GM18861 (cell line): ENCODE measurements around the gene FZD8.

Experiments used
- ATAC-seq: cut with Tn5 transposase; IDR thresholded peaks from one replicate; pipeline ENCODE4 v1.9.1; 2021; ENCODE audit not compliant: unreplicated experiment

The FZD8 gene

DNA sequence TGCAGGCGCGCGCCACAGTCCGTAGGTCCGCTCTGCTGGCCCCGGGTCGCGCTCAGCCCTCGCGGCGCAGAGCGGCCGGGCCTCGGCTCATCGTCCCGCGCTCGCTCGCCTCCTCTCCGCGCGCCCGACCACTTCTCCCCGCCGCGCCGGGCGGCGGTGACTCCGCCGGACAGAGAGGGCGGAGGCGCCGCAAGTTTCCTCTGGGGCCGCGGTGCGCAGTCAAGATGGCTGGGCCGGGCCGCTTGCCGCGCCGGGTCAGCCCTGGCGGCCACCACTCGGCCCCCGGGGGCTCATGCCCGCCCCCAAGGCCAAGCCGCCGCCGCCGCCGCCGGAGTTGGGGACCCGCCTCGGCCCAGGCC lies 441 bp downstream of the FZD8 start:
- peak; percentile 7 for ATAC-seq

DNA sequence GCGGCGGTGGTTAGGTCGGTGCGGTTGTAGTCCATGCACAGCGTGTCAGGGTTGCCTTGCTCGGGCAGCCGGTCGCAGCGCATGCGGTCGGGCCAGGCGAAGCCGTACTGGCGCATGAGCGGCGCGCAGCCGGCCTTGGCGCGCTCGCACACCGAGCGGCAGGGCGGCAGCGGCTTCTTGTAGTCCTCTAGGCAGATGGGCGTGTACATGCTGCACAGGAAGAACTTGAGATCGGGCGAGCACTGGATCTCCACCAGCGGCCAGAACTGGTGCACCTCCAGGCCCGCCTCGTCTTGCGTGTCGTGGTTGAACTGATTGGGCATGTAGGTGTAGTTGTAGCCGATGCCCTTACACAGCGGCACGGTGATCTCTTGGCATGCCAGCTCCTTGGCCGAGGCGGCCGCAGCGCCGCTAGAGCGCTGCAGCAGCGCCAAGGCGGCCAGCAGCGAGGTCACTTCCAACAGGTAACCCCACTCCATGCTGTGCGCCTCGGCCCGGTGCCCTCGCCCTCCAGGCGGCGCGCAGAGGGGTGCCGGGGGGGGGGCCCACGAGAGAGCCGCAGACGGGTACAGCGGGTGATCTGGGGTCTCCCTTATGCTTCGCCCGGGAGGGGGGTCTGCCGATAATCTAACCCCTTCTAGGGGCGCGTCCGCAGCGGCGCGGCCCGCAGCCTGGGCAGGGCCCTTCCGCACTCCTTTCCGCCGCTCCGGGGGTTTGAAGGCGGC lies 983 bp downstream of the FZD8 start:
- ATAC-seq = peak; percentile 36

- ATAC-seq = peak; percentile 23
These were observed 1.6 kb downstream of the FZD8 start for GRCh38 chr10:35640474-35640873.

DNA sequence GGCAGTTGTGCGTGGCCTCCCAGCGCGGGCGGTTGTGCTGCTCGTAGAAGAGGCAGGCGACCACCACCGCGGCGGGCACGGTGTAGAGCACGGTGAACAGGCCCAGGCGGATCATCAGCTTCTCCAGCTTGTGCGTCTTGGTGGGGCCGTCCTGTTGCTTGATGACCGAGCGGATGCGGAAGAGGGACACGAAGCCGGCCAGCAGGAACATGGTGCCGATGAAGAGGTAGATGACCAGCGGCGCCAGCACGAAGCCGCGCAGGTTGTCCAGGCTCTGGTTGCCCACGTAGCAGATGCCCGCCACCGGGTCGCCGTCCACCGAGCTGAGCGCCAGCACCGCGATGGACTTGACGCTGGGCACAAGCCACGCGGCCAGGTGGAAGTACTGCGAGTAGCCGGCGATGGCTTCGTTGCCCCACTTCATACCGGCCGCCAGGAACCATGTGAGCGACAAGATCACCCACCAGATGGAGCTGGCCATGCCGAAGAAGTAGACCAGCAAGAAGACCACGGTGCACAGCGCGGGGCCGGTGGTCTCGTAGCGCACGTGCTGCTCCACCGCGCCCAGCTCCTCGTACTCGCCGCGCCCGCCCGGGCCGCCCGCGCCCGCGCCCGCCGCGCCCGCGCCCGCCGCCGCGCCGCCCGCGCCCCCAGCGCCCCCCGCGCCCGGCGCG lies 2.2 kb downstream of the FZD8 start:
- no peak for ATAC-seq

DNA sequence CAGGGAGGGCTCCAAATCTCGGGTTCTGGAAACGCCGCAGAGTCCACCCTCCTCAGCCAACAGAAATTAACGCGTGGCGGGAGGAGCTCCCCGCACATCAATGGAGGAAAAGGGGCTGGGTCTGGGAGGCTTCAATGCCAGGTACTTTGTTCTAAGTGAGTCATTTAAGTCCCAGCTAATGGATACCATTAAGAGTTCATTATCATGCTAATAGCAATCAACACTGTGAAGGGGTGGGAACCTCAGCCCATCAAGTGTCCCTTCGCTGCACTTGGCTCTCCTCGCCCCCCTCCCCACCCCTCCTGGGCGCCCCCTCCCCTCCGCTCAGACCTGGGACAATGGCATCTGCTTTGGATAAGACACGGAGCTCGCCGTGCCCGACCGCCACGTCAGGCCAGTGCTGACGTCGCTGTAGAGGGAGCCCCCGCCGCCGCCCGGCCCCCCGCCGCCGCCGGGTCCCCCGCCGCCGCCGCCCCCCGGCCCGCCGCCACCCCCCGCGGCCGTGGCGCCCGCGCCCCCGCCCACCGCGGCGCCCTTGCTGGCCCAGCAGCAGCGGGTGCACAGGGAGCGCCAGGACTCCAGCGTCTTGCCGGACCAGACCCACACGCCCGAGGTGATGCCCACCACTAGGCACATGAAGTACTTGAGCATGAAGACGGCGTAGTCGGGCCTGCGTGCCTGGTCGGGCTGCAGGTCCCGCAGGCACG lies 2.9 kb downstream of the FZD8 start:
- no peak for ATAC-seq

DNA sequence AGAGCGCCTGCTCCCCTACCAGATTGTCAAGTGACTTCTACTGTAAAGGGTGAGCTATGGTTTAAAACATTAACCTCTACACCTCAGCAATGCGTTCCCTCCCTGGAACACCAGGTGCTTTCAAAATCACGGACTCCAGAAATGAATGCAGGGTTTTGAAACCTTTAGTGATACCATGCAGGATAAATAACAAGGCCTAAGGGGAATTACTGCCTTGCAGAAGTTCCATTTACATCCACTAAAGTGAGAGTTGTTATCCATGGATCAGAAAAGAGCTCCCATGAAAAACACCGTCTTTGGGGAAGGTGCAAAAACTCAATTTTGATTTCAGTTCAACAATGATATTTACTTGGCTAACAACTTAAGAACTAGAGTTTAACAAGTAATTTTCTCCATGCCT lies 4.0 kb downstream of the FZD8 start:
- ATAC-seq = no peak

GRCh38 chr10:35637462-35637861 lies 4.6 kb downstream of the FZD8 start:
- ATAC-seq = no peak

GRCh38 chr10:35636956-35637355 lies 5.1 kb downstream of the FZD8 start:
- no peak for ATAC-seq

DNA sequence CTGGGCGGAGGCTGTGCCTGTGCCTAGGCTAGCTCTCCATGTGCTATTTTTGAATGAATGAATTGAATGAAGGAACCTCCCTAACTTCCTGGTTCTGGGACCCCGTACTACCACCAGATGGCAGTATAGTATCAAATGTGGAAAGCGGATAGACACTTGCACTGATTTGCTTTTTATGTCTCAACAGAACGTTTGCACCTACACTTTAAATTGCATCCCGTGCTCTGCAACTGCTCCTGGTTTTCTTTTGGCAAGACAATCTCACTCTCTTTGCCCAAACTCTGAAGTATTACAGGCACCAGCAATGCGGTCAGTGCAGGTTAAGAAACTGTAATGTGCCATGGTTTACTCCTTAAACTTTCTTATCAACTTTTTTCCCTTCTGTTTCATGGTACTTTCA lies 6.5 kb downstream of the FZD8 start:
- peak; percentile 77 for ATAC-seq

- ATAC-seq = no peak
These were observed 8.8 kb downstream of the FZD8 start for GRCh38 chr10:35633006-35633980.

GRCh38 chr10:35632027-35632426 lies 10.1 kb downstream of the FZD8 start:
- no peak for ATAC-seq

DNA sequence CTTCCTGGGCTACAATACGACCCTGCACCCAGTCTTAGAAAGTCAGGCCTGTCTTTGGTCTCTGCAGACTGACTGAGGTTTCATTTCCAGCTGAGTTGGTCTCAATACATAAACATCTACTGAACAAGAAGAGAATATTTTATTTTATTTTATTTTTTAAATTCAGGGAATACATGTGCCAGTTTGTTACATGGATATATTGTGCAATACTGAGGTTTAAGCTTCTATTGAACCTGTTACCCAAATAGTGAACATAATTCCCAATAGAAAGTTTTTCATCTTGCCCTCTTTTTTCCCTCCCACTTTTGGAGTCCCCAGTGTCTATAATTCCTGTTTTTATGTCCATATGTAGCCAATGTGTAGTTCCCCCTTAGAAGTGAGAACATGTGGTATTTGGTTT lies 10.7 kb downstream of the FZD8 start:
- no peak for ATAC-seq

GRCh38 chr10:35626971-35627507 lies 15.1 kb downstream of the FZD8 start:
- no peak for ATAC-seq

GRCh38 chr10:35614312-35614711 lies 27.8 kb downstream of the FZD8 start:
- ATAC-seq = no peak

- no peak for ATAC-seq
These were observed 28.4 kb downstream of the FZD8 start for GRCh38 chr10:35613597-35614226.

DNA sequence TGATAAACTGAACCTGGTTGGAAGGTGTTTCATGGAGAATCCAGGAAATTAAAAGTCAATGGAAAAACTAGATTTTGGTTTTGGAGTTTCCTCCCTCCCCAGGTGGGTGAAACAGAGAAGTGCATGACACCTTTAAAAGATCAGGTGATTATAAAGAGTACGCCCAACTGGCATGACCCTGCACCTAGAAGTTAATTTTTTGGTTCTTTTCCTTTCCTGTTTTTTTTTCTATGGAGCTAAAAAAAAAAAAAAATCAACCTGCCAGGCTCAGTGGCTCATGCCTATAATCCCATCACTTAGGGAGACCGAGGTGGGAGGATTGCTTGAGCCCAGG lies 29.0 kb downstream of the FZD8 start:
- ATAC-seq = no peak

DNA sequence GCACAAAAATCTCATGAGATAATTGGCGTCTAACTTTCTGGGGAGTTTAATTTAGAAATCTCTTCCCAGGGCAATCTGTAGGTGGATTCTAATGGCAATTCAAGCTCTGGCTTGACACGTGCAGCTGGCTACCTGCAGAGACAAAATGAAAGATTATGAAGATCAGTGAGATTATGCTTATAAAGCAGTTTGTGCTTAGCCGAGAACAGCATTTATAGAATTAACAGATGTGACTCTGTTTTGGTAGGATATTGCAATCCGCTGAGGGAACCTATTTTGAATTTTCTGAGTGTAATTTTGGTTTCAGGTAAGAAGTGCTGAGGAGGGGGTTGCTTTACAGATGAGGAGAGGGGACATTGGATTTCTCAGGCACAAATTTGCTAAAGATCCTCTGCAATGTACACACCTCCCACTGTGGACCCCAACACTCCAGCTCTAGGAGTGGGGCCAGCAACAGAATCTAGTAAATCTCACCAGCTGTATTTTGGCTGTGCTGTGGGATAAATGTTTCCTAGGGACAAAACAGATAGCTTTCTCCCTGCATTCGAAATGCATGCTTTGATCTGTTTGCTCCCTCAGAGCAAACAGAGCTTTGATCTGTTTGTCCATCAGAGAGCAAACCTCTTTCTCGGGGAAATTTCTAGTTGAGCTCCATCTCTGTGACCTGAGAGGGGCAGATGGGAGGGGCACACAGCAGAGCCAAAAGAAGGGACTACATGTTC lies 29.6 kb downstream of the FZD8 start:
- ATAC-seq = no peak

DNA sequence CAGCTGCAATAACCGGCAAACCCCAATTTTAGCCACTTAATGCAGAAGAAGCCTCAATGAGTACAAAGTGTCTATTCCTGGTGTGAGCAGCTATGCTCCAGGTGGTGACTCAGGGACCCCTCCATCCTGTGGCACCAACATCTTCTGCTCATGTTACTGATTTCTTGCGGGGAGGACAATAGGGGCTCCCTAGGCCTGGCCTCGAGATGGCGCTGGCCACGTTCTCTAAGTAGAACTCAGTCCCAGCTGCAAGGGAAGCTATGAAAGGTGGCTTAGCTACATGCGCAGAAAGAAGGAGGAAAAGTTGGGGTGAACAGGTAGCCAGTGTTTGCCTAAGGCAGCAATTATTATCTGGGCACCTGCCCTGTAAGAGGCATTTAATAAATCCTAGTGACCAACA lies 30.3 kb downstream of the FZD8 start:
- ATAC-seq = no peak

DNA sequence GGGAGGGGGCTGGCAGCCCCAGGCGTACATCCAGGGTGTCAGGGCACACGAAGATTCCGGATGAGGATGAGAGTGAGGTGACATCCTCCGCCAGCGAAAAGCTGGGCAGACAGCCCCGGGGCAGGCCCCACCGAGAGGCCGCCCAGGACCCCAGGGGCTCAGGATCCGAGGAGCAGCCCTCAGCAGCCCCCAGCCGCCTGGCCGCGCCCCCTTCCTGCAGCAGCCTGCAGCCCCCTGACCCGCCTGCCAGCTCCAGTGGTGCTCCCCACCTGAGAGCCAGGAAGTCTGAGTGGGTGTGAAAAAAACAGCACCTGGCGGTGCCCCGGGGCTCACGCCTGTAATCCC lies 33.8 kb downstream of the FZD8 start:
- no peak for ATAC-seq
